Endothelial cell of umbilical vein (primary cell): ENCODE results near the gene NMRAL1. TPM values are rescaled to one million over a fixed set of nuclear protein-coding genes. Genes with fewer than 3 reads are reported as not detected.

ENCODE experiments used
- BruUV-seq: library from RNA; stranded (reverse); fragments of 400-500 nt; replicated peaks from 2 replicates; lab custom pipeline; 2021; lab: Mats Ljungman, UMichigan
- CTCF ChIA-PET: fragments of 300-600, 350-600 bp; sonication (Branson Sonifier 250); formaldehyde crosslinking; loops from one replicate; lab custom pipeline; 2021; ENCODE audit warnings: antibody characterized with exemption, inconsistent platforms; lab: Charles Lee
- POLR2A ChIA-PET: fragments of 300-600, 350-600 bp; sonication (Branson Sonifier 250); formaldehyde crosslinking; loops from one replicate; lab custom pipeline; 2021; ENCODE audit warnings: antibody characterized with exemption, inconsistent platforms; lab: Charles Lee
- DNase-seq: peaks from one replicate; pipeline ENCODE4 v3.0.0-alpha.2; 2011; ENCODE audit warnings: low read depth, low spot score
- FAIRE-seq: peaks from 2 replicates; lab custom pipeline; 2011; peaks lifted over from hg19 to GRCh38; lab: Jason Lieb, UNC
- H2AFZ ChIP-seq: 2 replicates; pipeline ENCODE4 v1.6.0; 2012; ENCODE audit warnings: low read depth, low read length, control low read depth, inconsistent platforms
- H3K27ac ChIP-seq: 2 replicates; pipeline ENCODE4 v1.5.1; 2011; ENCODE audit warnings: low read depth, mild to moderate bottlenecking, control low read depth, low read length, moderate library complexity; ENCODE audit not compliant: insufficient read depth
- H3K27me3 ChIP-seq, 2 experiments: 2 replicates each; pipeline versions ENCODE4 v1.6.0 to v1.6.1; 2011; ENCODE audit warnings: low read length in 2 of 2, mixed read lengths in 1 of 2; ENCODE audit not compliant: control insufficient read depth in 2 of 2, insufficient read depth in 2 of 2
- H3K36me3 ChIP-seq, 2 experiments: 2 replicates in 1 of 2; 3 replicates in 1 of 2; pipeline ENCODE4 v1.5.1; 2011; ENCODE audit warnings: low read length in 2 of 2, mild to moderate bottlenecking in 1 of 2, moderate library complexity in 1 of 2; ENCODE audit not compliant: control insufficient read depth in 2 of 2, insufficient read depth in 2 of 2; ENCODE audit errors: extremely low read depth in 1 of 2
- H3K4me1 ChIP-seq: 3 replicates; pipeline ENCODE4 v1.5.1; 2011; ENCODE audit warnings: mild to moderate bottlenecking, low read length; ENCODE audit not compliant: control insufficient read depth, insufficient read depth; ENCODE audit errors: extremely low read depth
- H3K4me2 ChIP-seq: 2 replicates; pipeline ENCODE4 v1.6.1; 2011; ENCODE audit warnings: low read length, control low read depth, mixed read lengths; ENCODE audit not compliant: insufficient read depth
- H3K4me3 ChIP-seq, 3 experiments: fragments of 200-600 bp in 1 of 3; sonication (generic), shearing (Covaris generic) in 1 of 3; replicated peaks in 1 of 3; 2 replicates each; pipeline ENCODE4 v1.5.1; 2011 to 2016; ENCODE audit warnings: control low read depth in 3 of 3, low read length in 3 of 3, mild to moderate bottlenecking in 2 of 3, inconsistent platforms in 1 of 3, low read depth in 1 of 3, moderate library complexity in 1 of 3; ENCODE audit not compliant: insufficient read depth in 1 of 3
- H3K79me2 ChIP-seq: 2 replicates; pipeline ENCODE4 v1.6.0; 2012; ENCODE audit warnings: low read length, inconsistent platforms; ENCODE audit not compliant: control insufficient read depth, insufficient read depth
- H3K9ac ChIP-seq: replicated peaks from 2 replicates; pipeline ENCODE3; 2011; ENCODE audit warnings: low read length, control low read depth; ENCODE audit not compliant: insufficient read depth; ENCODE audit errors: extremely low read depth
- H3K9me1 ChIP-seq: replicated peaks from 3 replicates; pipeline ENCODE4 v1.6.0; 2011; ENCODE audit warnings: mild to moderate bottlenecking, low read length; ENCODE audit not compliant: control insufficient read depth, insufficient read depth; ENCODE audit errors: extremely low read depth
- H3K9me3 ChIP-seq: replicated peaks from 2 replicates; pipeline ENCODE4 v1.5.1; 2012; ENCODE audit warnings: low read length, inconsistent platforms; ENCODE audit not compliant: control insufficient read depth, insufficient read depth
- H4K20me1 ChIP-seq: replicated peaks from 2 replicates; pipeline ENCODE3; 2011; ENCODE audit warnings: mild to moderate bottlenecking, low read length; ENCODE audit not compliant: control insufficient read depth, insufficient read depth; ENCODE audit errors: extremely low read depth
- CTCF ChIP-seq, 2 donors: IDR thresholded peaks; 1 replicate in 1 of 2; 2 replicates in 1 of 2; pipeline ENCODE4 v1.5.1; 2011; ENCODE audit warnings: low read length in 2 of 2, mild to moderate bottlenecking in 2 of 2, moderate library complexity in 2 of 2, control low read depth in 1 of 2, inconsistent platforms in 1 of 2, low read depth in 1 of 2; ENCODE audit not compliant: insufficient read depth in 1 of 2; ENCODE audit errors: extremely low read depth in 1 of 2
- EZH2 ChIP-seq: IDR thresholded peaks from 2 replicates; pipeline ENCODE4 v1.6.1; 2012; ENCODE audit warnings: borderline replicate concordance, low read depth, mild to moderate bottlenecking, moderate library complexity, low read length, inconsistent platforms; ENCODE audit not compliant: severe bottlenecking
- FOS ChIP-seq: IDR thresholded peaks from 2 replicates; pipeline ENCODE4 v1.6.1; 2011; ENCODE audit warnings: mild to moderate bottlenecking, low read length, moderate library complexity, borderline replicate concordance; ENCODE audit not compliant: insufficient read depth
- GATA2 ChIP-seq: IDR thresholded peaks from 2 replicates; pipeline ENCODE4 v1.7.0; 2011; ENCODE audit warnings: low read depth, mild to moderate bottlenecking, moderate library complexity, mixed read lengths, low read length; ENCODE audit not compliant: insufficient read length, insufficient read depth
- JUN ChIP-seq: IDR thresholded peaks from 2 replicates; pipeline ENCODE4 v1.6.1; 2011; ENCODE audit warnings: borderline replicate concordance, low read depth; ENCODE audit not compliant: insufficient read length, insufficient read depth
- MAX ChIP-seq: IDR thresholded peaks from 2 replicates; pipeline ENCODE4 v1.6.1; 2011; ENCODE audit not compliant: insufficient read depth, insufficient read length
- MYC ChIP-seq: IDR thresholded peaks from one replicate; pipeline ENCODE4 v1.6.1; 2011; ENCODE audit warnings: mild to moderate bottlenecking, low read depth, low read length
- POLR2A ChIP-seq: IDR thresholded peaks from 2 replicates; pipeline ENCODE4 v1.6.1; 2012; ENCODE audit warnings: low read depth, mild to moderate bottlenecking, control low read depth, low read length
- POLR2AphosphoS5 ChIP-seq: IDR thresholded peaks from 2 replicates; pipeline ENCODE4 v1.6.1; 2012; ENCODE audit warnings: low read depth, mild to moderate bottlenecking, control low read depth, low read length, moderate library complexity; ENCODE audit not compliant: insufficient read depth
- dilution Hi-C: fragments of 300-500 bp; cut with MboI; formaldehyde crosslinking; loops from one replicate; pipeline ENCODE4 v1.15.0; 2019; ENCODE audit warnings: low sequenced_read_pairs; ENCODE audit not compliant: extremely low pct_ligation_motif_present
- intact Hi-C: fragments of 100-400 bp; cut with micrococcal nuclease; formaldehyde crosslinking; loops from one replicate; pipeline ENCODE4 v1.10.0; 2022
- polyA plus RNA-seq, 4 experiments: library from polyadenylated mRNA; depleted of rRNA in 3 of 4; stranded (reverse) in 3 of 4; unstranded in 1 of 4; fragments of >200 nt; gene quantifications; 2 replicates each; pipeline versions ENCODE4 v1.2.1 to v1.2.3, GENCODE V29; 2011 to 2012; ENCODE audit warnings: missing spikeins in 1 of 4
- total RNA-seq: library from RNA; stranded (reverse); gene quantifications from 2 replicates; pipeline ENCODE4 v1.2.3, GENCODE V29; 2021

Gene NMRAL1
- total and polyA plus RNA-seq, 2 donors (not counting 3 experiments of a cell fraction or from before 2014, with no cell fraction given), result 48.0 to 84.4 TPM

DNA sequence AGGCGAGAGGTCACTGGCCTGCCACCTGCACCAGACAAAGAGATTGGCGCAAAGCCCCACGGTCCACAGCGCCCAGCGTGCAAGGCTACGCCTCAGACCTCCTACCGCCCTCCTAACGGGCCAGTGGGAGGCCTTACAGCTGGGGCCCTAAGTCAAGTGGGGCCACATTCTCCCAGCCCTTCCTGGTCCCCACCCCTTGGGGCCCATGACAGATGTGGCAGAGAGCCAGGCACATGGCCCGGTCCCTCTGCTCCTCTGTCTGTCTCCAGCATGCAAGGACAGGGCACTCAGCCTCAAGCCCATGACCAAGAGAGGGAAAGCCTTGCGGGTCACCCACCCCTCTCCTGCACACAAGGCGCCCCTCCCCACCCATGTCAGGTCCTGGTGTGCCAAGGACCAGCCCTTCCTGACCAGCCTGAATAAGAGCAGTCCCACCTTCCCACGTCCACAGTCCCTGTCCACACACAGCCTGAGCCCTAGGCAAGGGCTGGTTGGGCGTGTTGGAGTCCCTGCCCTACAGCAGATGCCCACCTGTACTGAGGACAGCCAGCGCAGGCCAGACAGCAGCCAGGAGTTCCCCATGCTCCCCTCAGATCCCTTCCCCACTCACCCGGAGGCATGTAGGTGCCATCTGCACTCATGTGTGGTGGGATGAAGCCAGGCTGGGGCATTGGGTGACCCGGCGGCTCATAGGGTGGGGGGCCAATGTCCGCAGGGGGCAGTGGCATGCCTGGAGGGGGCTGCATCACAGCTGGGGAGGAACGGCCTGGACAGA lies 38.8 kb upstream of the NMRAL1 start:
- dilution Hi-C loops, result no loop called here
- peaks cover 22% of the 10 kb centered on the region for H3K4me1 ChIP-seq
- H3K4me2 ChIP-seq, result no peak overlapping the region
- FAIRE-seq (no peak), DNase-seq (no peak)
- H3K9ac ChIP-seq, result no peak overlapping the region
- H4K20me1 ChIP-seq, result no peaks in the 10 kb centered on the region
- no peak overlapping the region for H3K27ac ChIP-seq
- intact Hi-C loops, result no loop called here
- no TSS peak for BruUV-seq
- H3K27me3 ChIP-seq, result no peaks in the 10 kb centered on the region
- CTCF ChIA-PET, result interaction anchor here (1.3 to 2.7 kb wide), 3 partner anchors 8 to 35 kb away, joined by 4 to 21 read pairs (median 7); no protein-coding TSS in a partner anchor
- peaks cover 7 to 47% of the 10 kb centered on the region in 2 experiments for H3K36me3 ChIP-seq
- no peaks in the 10 kb centered on the region for H3K9me3 ChIP-seq
- H3K9me1 ChIP-seq, result no peaks in the 10 kb centered on the region
- TF ChIP-seq GATA2 (no peak), CTCF (IDR thresholded peaks at IDR 0.05; ENCODE audit: extremely low read depth in 1 of 2, insufficient read depth in 1 of 2, low read depth in 1 of 2, low read length in 2 of 2) (no peak), FOS (no peak), MAX (no peak), EZH2 (no peak), POLR2A (no peak), JUN (no peak), MYC (no peak), POLR2AphosphoS5 (no peak)
- H3K4me3 ChIP-seq, result no peak overlapping the region
- H2AFZ ChIP-seq, result no peak overlapping the region
- H3K79me2 ChIP-seq, result no peaks in the 10 kb centered on the region
- POLR2A ChIA-PET, result interaction anchor here (0.6 kb wide), 1 partner anchor 42 kb away, joined by 9 read pairs; no protein-coding TSS in a partner anchor
